ENCODE data around the gene TENT5C.
A peak's percentile ranks its signal among the peaks of the same experiment; 100 is the strongest.

TENT5C gene

DNA sequence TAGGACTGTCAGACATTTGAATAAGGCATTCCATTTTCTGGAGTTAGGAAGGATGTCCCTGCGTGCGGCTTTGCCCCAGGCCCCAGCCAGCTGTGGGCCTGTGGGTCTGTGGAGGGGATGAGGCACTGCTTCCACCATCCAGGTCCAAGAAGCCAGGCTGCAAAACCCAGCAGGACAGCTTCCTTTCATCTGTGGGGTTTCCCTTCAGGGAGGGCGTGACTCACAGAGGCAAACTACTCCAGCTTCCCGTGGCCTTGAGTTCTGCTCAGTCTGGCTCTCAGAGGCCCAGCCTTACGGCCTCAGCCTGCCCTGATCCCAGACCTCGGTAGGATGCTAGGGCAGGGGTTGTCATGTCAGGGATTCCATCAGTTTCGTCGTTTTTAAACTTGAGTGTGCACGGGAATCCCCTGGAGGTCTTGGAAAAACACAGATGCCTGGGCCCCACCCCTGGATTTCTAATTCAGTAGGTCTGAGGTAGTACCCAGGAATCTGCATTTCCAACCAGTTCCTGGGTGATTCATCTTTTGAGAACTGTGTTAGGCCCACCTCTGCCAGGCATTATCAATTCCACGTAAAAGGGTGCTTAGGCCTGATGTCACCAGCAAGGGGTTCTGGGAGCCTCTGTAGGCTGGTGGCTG is 32.3 kb upstream of the TENT5C start:
- DNase-seq = peak; percentile 49

GRCh38 chr1:117574161-117574835 is 31.6 kb upstream of the TENT5C start:
- peak; percentile 20 for DNase-seq

DNA sequence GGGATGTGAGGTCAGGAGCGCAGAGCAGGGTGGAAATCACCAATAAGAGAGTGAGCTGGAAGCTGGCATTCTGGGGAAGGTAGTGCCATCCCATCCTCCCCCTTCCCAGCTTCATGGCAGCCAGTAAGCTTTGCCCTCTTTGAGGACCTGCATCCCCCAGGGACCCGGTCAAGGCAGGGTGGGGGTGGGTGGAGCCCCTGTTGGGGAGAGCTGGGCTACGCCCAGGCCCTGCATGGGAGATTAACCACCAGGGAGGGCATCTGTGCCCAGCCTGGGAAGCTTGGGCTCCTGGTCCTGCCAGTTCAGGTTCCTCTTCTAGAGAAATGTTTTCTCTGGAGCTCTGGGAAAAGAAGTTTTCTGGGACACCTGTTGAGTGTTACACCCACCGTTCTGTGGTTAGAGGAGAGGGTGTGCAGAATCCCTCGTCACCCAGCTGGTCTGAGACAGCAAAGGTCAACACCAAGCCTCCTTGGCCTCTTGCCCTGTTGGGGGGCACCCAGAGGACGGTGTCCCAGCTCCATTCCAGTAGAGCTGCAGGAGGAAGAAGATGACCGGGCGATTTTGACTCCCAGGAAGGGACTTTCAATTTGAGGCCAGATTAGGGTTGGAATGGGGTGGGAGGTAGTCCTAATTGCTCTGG is 30.1 kb upstream of the TENT5C start:
- DNase-seq = peak; percentile 30

DNA sequence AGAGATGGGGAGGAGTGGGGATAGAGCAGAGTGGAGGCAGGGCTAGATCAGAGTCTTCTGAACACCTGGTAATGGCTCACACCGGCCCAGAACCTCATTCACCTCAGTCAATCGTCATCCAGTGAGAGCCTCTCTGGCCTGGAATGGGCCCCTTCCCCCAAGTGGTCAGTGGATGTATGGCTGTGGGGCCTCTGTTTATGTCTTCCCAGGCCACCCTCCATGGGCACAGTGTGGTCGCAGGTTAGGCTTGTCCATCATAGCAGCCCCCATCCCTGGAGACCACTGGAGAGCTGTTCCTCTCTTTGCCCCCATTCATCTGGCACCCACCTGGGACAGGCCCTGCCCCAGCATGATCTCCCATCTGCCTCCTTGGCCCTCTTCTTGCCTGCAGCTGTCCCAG is 29.6 kb upstream of the TENT5C start:
- DNase-seq = peak; percentile 23

GRCh38 chr1:117577191-117577885 is 28.5 kb upstream of the TENT5C start:
- DNase-seq = peak; percentile 20

- DNase-seq = no peak
Observed at GRCh38 chr1:117578466-117578865, 27.4 kb upstream of the TENT5C start.

GRCh38 chr1:117579221-117579906 is 26.5 kb upstream of the TENT5C start:
- DNase-seq = peak; percentile 20

- no peak for DNase-seq
Observed at GRCh38 chr1:117580436-117580835, 25.4 kb upstream of the TENT5C start.

DNA sequence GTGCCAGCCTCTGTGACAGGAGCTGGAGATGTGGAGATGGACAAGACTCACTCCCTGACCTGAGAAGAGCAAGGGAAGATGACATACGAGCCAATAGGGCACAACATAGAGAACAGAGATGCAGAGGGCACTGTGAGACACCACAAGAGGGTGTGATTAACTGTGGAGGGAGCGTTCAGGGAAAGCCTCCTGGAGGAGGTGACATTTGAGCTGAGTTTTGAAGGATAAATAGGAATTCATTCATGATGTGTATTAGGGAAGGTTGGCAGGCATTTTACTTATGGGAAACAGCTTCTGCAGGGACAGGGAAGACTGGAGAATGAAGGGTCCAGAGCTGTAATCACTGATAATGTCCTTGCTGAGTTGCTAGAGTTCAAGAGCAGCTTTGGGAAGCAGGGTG is 25.0 kb upstream of the TENT5C start:
- DNase-seq = no peak

DNA sequence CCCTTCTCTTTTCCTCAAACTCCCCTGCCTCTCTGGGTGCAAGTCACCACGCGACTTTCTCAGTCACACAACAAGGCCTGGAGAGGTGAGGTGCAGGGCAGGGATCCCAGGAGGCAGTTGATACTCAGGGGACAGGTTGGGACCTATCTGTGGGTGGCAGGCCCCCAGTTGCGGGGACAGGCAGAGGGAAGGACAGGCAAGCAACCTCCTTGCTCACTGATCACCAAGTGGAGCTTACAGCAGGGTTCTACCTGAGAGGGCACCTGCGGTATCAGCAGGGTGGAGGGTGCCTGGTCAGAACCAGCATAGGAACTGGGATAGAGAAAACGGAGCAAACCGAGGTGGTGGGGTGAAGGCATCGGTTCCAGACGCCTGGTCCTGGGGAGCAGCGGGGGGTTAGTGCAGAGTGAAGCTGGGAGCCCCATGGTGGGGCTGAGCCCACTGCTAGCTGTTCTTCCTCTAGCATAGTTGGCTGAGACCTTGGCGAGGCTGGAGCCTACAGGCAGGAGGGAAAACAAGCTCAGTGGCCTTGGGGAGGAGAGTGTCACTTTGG is 24.4 kb upstream of the TENT5C start:
- no peak for DNase-seq

- DNase-seq = no peak
Observed at GRCh38 chr1:117582451-117582850, 23.4 kb upstream of the TENT5C start.

DNA sequence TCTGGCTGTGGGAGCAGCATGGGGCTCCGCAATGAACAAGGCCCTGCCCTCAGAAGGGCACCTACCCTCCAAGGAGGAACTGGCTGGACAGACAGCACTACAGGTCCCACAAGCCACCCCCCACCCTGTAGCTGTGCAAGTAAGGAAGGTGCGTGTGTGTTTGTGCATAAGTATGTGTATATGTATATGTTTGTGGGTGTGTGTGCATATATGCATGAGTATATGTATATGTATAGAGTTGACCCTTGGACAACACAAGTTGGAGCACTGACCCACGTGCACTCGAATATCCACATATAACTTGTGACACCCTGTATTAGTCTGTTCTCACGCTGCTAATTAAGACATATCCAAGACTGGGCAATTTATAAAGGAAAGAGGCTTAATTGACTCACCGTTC is 22.6 kb upstream of the TENT5C start:
- no peak for DNase-seq

GRCh38 chr1:117584181-117584580 is 21.7 kb upstream of the TENT5C start:
- no peak for DNase-seq

GRCh38 chr1:117585086-117585485 is 20.8 kb upstream of the TENT5C start:
- DNase-seq = no peak

GRCh38 chr1:117586337-117586736 is 19.5 kb upstream of the TENT5C start:
- no peak for DNase-seq

- no peak for DNase-seq
Observed at GRCh38 chr1:117586747-117587498, 18.9 kb upstream of the TENT5C start.

DNA sequence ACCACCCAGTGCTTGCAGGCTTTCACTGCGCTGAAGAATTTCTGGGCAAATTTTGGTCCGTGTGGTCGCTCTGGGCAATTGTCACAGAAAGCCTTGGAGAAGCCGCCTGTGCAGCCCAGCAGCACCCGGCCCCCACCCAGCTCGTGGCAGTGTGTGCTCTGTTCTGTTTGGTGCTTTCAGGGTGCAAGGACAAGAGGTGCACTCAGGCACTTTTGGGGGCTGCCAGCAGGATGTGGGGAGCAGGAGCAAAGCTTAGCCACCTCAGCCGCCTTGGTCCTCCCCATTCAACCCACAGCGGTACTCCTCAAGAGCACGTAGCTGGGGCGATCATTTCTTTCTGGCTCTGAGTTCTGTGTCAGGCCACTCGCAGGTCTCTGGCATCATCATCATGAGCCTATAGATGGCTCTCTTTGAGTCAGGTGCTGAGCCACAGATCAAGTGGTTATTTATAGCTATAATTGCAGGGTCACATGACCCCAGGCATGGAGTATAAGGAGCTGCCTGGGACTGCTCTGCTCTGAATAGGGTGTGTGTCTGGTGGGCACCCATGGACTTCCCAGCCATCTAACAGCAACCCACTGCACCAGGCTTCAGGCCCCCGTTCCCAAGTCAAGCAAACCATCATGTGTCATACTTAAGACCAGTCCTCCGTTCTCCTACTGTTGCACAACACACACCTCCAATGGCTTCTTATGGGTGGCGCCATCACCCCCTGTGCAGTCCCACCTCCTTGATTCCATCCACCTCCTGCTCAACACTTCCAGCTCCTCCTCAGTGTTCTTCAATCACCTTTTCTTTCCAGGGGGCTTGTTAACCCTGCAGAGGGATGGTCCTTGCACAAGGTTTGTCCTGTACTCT is 18.1 kb upstream of the TENT5C start:
- DNase-seq = no peak

GRCh38 chr1:117589544-117589943 is 16.3 kb upstream of the TENT5C start:
- DNase-seq = no peak

GRCh38 chr1:117590273-117590925 is 15.4 kb upstream of the TENT5C start:
- no peak for DNase-seq

DNA sequence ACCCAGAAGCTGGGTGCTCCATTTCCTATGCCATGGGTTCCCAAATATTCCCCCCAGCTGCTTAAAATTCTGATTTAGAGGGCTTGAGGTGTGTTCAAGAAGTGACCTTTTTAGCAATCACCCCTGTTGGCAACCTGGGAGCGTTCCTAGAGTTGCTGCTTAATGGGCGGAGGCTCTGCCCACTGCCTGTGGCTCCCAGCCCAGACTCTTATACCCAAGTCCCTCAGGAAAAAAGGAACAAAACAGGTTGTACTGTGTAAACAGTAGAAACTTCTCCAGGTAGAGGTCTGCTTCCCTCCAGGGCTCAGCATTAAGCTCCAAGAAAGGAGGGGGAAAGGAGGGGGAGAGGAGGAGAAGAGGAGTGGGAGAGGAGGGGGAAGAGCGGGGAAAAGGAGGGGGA is 14.6 kb upstream of the TENT5C start:
- DNase-seq = no peak

DNA sequence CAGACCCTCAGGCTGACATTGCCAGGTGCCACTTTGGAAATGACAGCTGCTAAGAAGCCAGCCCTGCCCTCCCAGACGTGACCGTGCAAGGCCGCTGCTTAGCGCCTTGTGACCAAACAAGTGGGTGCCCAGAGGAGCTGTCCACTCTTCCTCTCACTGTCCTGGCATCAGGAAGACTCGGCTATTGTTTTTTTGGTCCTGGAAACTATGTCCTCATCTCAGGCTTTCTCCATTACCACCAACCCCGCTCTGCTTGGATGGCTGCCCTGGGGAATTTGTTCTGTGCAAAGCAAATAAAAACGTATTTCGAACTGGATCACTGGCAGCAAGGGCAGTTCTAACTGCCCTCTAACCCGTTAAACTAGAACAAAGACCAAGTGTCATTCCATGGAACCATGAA is 13.7 kb upstream of the TENT5C start:
- DNase-seq = no peak

Measured in activated CD8-positive, alpha-beta memory T cell treated with anti-CD3 and anti-CD28 coated beads, Interleukin-2, amount 50 U/mL, for 48 hours (primary cell).